ENCODE data around the gene TSHZ1. TPM values are rescaled to one million over a fixed set of nuclear protein-coding genes. Genes with fewer than 3 reads are reported as not detected.

TSHZ1 gene
- total RNA-seq, 4 donors from 2014 or later: 17.9 to 41.7 (median 32.2) TPM

- H3K27ac ChIP-seq (replicated peaks in 1 of 4): no peak overlapping the region
- intact Hi-C loops (cut with DNase I): no loop called here
- H3K4me3 ChIP-seq: no peak overlapping the region
- no peak for DNase-seq (ENCODE audit: extremely low spot score)
- 95% methylated on average over 17 of the region's 24 CpGs for WGBS
- TF ChIP-seq POLR2AphosphoS5 (IDR thresholded peaks at IDR 0.05) (no peak), EP300 (IDR thresholded peaks at IDR 0.05) (no peak), CTCF (IDR thresholded peaks at IDR 0.05) (no peak), POLR2A (IDR thresholded peaks at IDR 0.05; ENCODE audit: low read depth) (no peak)
- H3K27me3 ChIP-seq: no peaks in the 10 kb centered on the region
- H3K36me3 ChIP-seq: peaks cover 14 to 42% (median 33%) of the 10 kb centered on the region in 4 donors
- no peaks in the 10 kb centered on the region for H3K4me1 ChIP-seq
- no peaks in the 10 kb centered on the region for H3K9me3 ChIP-seq
Measured at GRCh38 chr18:75287700-75288099, 77.1 kb downstream of the TSHZ1 start.

GRCh38 chr18:75289761-75290160, 79.2 kb downstream of the TSHZ1 start:
- Histone ChIP-seq H3K9me3 (no peaks in the 10 kb centered on the region), H3K27me3 (no peaks in the 10 kb centered on the region), H3K27ac (replicated peaks in 1 of 4) (no peak overlapping the region), H3K4me3 (no peak overlapping the region), H3K36me3 (peaks cover 14 to 39% (median 33%) of the 10 kb centered on the region in 4 donors), H3K4me1 (no peaks in the 10 kb centered on the region)
- TF ChIP-seq EP300 (IDR thresholded peaks at IDR 0.05): no peak
- no peak for TF ChIP-seq POLR2AphosphoS5 (IDR thresholded peaks at IDR 0.05)
- no peak for TF ChIP-seq CTCF (IDR thresholded peaks at IDR 0.05)
- TF ChIP-seq POLR2A (IDR thresholded peaks at IDR 0.05; ENCODE audit: low read depth): no peak
- DNase-seq (ENCODE audit: extremely low spot score): no peak
- 84% methylated on average over 4 of the region's 4 CpGs for WGBS
- intact Hi-C loops (cut with DNase I): no loop called here

- H3K9me3 ChIP-seq: no peaks in the 10 kb centered on the region
- H3K27ac ChIP-seq (replicated peaks in 1 of 4): no peak overlapping the region
- H3K4me1 ChIP-seq: no peaks in the 10 kb centered on the region
- no peak for DNase-seq (ENCODE audit: extremely low spot score)
- WGBS: 93% methylated on average over 9 of the region's 9 CpGs
- no peak overlapping the region for H3K4me3 ChIP-seq
- H3K36me3 ChIP-seq: peaks cover 14 to 34% (median 26%) of the 10 kb centered on the region in 4 donors
- intact Hi-C loops (cut with DNase I): no loop called here
- no peak for TF ChIP-seq POLR2AphosphoS5 (IDR thresholded peaks at IDR 0.05)
- TF ChIP-seq POLR2A (IDR thresholded peaks at IDR 0.05; ENCODE audit: low read depth): no peak
- no peak for TF ChIP-seq EP300 (IDR thresholded peaks at IDR 0.05)
- no peak for TF ChIP-seq CTCF (IDR thresholded peaks at IDR 0.05)
- no peaks in the 10 kb centered on the region for H3K27me3 ChIP-seq
Measured at GRCh38 chr18:75290737-75291358, 80.3 kb downstream of the TSHZ1 start.

GRCh38 chr18:75291460-75291859, 80.9 kb downstream of the TSHZ1 start:
- no peaks in the 10 kb centered on the region for H3K9me3 ChIP-seq
- H3K4me3 ChIP-seq: no peak overlapping the region
- peaks cover 11 to 28% (median 20%) of the 10 kb centered on the region in 4 donors for H3K36me3 ChIP-seq
- no peak for DNase-seq (ENCODE audit: extremely low spot score)
- no peaks in the 10 kb centered on the region for H3K4me1 ChIP-seq
- intact Hi-C loops (cut with DNase I): no loop called here
- TF ChIP-seq EP300 (IDR thresholded peaks at IDR 0.05) (no peak), POLR2AphosphoS5 (IDR thresholded peaks at IDR 0.05) (no peak), POLR2A (IDR thresholded peaks at IDR 0.05; ENCODE audit: low read depth) (no peak), CTCF (IDR thresholded peaks at IDR 0.05) (no peak)
- no peak overlapping the region for H3K27ac ChIP-seq (replicated peaks in 1 of 4)
- WGBS: 91% methylated on average over 9 of the region's 9 CpGs
- H3K27me3 ChIP-seq: no peaks in the 10 kb centered on the region

- Histone ChIP-seq H3K27me3 (no peaks in the 10 kb centered on the region), H3K9me3 (no peaks in the 10 kb centered on the region), H3K4me3 (no peak overlapping the region), H3K27ac (replicated peaks in 1 of 4) (no peak overlapping the region), H3K4me1 (no peaks in the 10 kb centered on the region), H3K36me3 (peaks cover 0 to 7% (median 0%) of the 10 kb centered on the region in 4 donors)
- intact Hi-C loops (cut with DNase I): no loop called here
- TF ChIP-seq EP300 (IDR thresholded peaks at IDR 0.05) (no peak), POLR2A (IDR thresholded peaks at IDR 0.05; ENCODE audit: low read depth) (no peak), POLR2AphosphoS5 (IDR thresholded peaks at IDR 0.05) (no peak), CTCF (IDR thresholded peaks at IDR 0.05) (no peak)
- DNase-seq (ENCODE audit: extremely low spot score): no peak
- WGBS: 93% methylated on average over 9 of the region's 9 CpGs
Measured at GRCh38 chr18:75293591-75293990, 83.0 kb downstream of the TSHZ1 start.
